HepG2 (cell line): ENCODE data around the gene NELFCD. TPM values are rescaled to one million over a fixed set of nuclear protein-coding genes. Genes with fewer than 3 reads are reported as not detected.
A peak's percentile ranks its signal among the peaks of the same experiment; 100 is the strongest.

Source experiments
- ATAD3A ChIP-seq: sonication (generic); formaldehyde crosslinking; IDR thresholded peaks from 2 replicates; pipeline ENCODE4 v1.4.0; 2020; ENCODE audit warnings: missing genetic modification reagents
- ATF6 ChIP-seq: sonication (generic); formaldehyde crosslinking; conservative IDR thresholded peaks from 2 replicates; pipeline ENCODE4 v1.4.0; 2020; ENCODE audit warnings: missing genetic modification reagents
- CBFB ChIP-seq: sonication (generic); formaldehyde crosslinking; IDR thresholded peaks from 2 replicates; pipeline ENCODE4 v1.4.0; 2020; ENCODE audit warnings: missing genetic modification reagents
- CSRNP2 ChIP-seq: sonication (generic); formaldehyde crosslinking; conservative IDR thresholded peaks from 2 replicates; pipeline ENCODE4 v1.8.0; 2022; ENCODE audit warnings: low read depth, missing genetic modification reagents
- HMG20B ChIP-seq: conservative IDR thresholded peaks from 2 replicates; pipeline ENCODE4 v1.6.1; 2016; ENCODE audit warnings: missing genetic modification reagents, missing compliant biosample characterization
- KDM2A ChIP-seq: sonication (generic); formaldehyde crosslinking; IDR thresholded peaks from 2 replicates; pipeline ENCODE4 v1.4.0; 2020; ENCODE audit warnings: low read depth, missing genetic modification reagents, borderline replicate concordance
- KDM3A ChIP-seq: IDR thresholded peaks from 2 replicates; pipeline ENCODE4 v1.6.1; 2018; ENCODE audit warnings: low read depth, missing compliant biosample characterization
- MED8 ChIP-seq: sonication (generic); formaldehyde crosslinking; IDR thresholded peaks from 2 replicates; pipeline ENCODE4 v1.8.1; 2023; ENCODE audit warnings: mild to moderate bottlenecking, missing genetic modification reagents; ENCODE audit not compliant: insufficient replicate concordance
- NFIB ChIP-seq: sonication (generic); formaldehyde crosslinking; IDR thresholded peaks from 2 replicates; pipeline ENCODE4 v1.9.0; 2021; ENCODE audit warnings: missing genetic modification reagents, mild to moderate bottlenecking, borderline replicate concordance
- PRDM4 ChIP-seq: sonication (generic); formaldehyde crosslinking; IDR thresholded peaks from 2 replicates; pipeline ENCODE4 v1.9.0; 2021; ENCODE audit warnings: missing genetic modification reagents, borderline replicate concordance
- RERE ChIP-seq: IDR thresholded peaks from 2 replicates; pipeline ENCODE4 v1.6.1; 2016; ENCODE audit warnings: low read depth, missing genetic modification reagents, missing compliant biosample characterization
- SMAD1 ChIP-seq: sonication (generic); formaldehyde crosslinking; IDR thresholded peaks from 2 replicates; pipeline ENCODE4 v1.4.0; 2020; ENCODE audit warnings: missing genetic modification reagents, low read depth, mild to moderate bottlenecking, borderline replicate concordance
- SP5 ChIP-seq: IDR thresholded peaks from 2 replicates; pipeline ENCODE4 v1.6.1; 2016; ENCODE audit warnings: low read depth, borderline replicate concordance
- TBL1XR1 ChIP-seq: fragments of 150-350 bp; IDR thresholded peaks from 2 replicates; pipeline ENCODE4 v1.6.1; 2014; ENCODE audit warnings: borderline replicate concordance, low read length; ENCODE audit not compliant: partially characterized antibody
- XBP1 ChIP-seq: sonication (generic); formaldehyde crosslinking; IDR thresholded peaks from 2 replicates; pipeline ENCODE4 v1.5.0; 2020; ENCODE audit warnings: missing genetic modification reagents
- ZNF367 ChIP-seq: sonication (generic); formaldehyde crosslinking; IDR thresholded peaks from 2 replicates; pipeline ENCODE4 v1.4.0; 2020; ENCODE audit warnings: missing genetic modification reagents, borderline replicate concordance
- ZNF562 ChIP-seq: sonication (generic); formaldehyde crosslinking; IDR thresholded peaks from 2 replicates; pipeline ENCODE4 v1.8.0; 2022; ENCODE audit warnings: missing genetic modification reagents, borderline replicate concordance
- polyA plus RNA-seq, 8 experiments: library from polyadenylated mRNA; depleted of rRNA in 3 of 8; stranded (reverse) in 7 of 8; unstranded in 1 of 8; fragments of >200 nt; fragmentation: Illumina TruSeq in 4 of 8; extraction: Trizol in 4 of 8; gene quantifications; 2 replicates each; pipeline versions ENCODE4 v1.2.1 to v1.2.3, GENCODE V29; 2011 to 2016; ENCODE audit warnings: low read depth in 4 of 8, missing spikeins in 1 of 8, mixed read lengths in 1 of 8; ENCODE audit not compliant: insufficient read depth in 1 of 8
- total RNA-seq, 5 experiments: library from RNA; depleted of rRNA; stranded (reverse); fragments of >200 nt; fragmentation: Illumina TruSeq; extraction: Trizol; gene quantifications; 2 replicates each; pipeline ENCODE4 v1.2.3, GENCODE V29; 2016; ENCODE audit warnings: low read depth in 1 of 5

The NELFCD gene
- total and polyA plus RNA-seq, 2 of the 13 experiments (the other 11 are each of a cell fraction or from before 2014, with no cell fraction given) = 159 to 203 TPM

GRCh38 chr20:59010995-59011873, 30.2 kb downstream of the NELFCD start (continued):
- TF ChIP-seq CSRNP2 (CRISPR knock-in tag) (no peak), TBL1XR1 (no peak), HMG20B (CRISPR knock-in tag) (no peak), KDM3A (CRISPR knock-in tag) (no peak), NFIB (no peak), SP5 (CRISPR knock-in tag) (no peak), PRDM4 (CRISPR knock-in tag) (no peak), MED8 (CRISPR knock-in tag) (no peak), SMAD1 (CRISPR knock-in tag) (no peak), CBFB (CRISPR knock-in tag) (no peak), ZNF562 (CRISPR knock-in tag) (no peak), ATF6 (no peak), ATAD3A (CRISPR knock-in tag) (no peak), RERE (CRISPR knock-in tag) (no peak), KDM2A (CRISPR knock-in tag) (peak; percentile 55; the same call in 1 of the 2 replicates), ZNF367 (no peak), XBP1 (no peak)
